Mucosa of descending colon (tissue), 3 donors: Measurements from ENCODE around the gene ORAI3. TPM values are rescaled to one million over a fixed set of nuclear protein-coding genes. Genes with fewer than 3 reads are reported as not detected.

ENCODE experiments used
- ATAC-seq: fragments of 200-7000 bp; cut with Tn5 transposase; one replicate; pipeline ENCODE4 v1.9.1; 2020; ENCODE audit warnings: mild to moderate bottlenecking, moderate library complexity
- DNase-seq, 3 donors: peaks; one replicate each; pipeline ENCODE4 v3.0.0-alpha.2; 2020
- H3K36me3 ChIP-seq: fragments of 200-600 bp; one replicate; pipeline ENCODE4 v1.8.0; 2021; ENCODE audit warnings: low read depth, mild to moderate bottlenecking
- H3K4me1 ChIP-seq: fragments of 200-600 bp; one replicate; pipeline ENCODE4 v1.8.0; 2021; ENCODE audit warnings: low read depth, mild to moderate bottlenecking
- H3K4me3 ChIP-seq: fragments of 200-600 bp; one replicate; pipeline ENCODE4 v1.8.0; 2021; ENCODE audit warnings: mild to moderate bottlenecking
- H3K9me3 ChIP-seq: fragments of 200-600 bp; one replicate; pipeline ENCODE4 v1.8.0; 2021; ENCODE audit warnings: mild to moderate bottlenecking
- intact Hi-C, 2 donors: fragments of 100-400 bp; cut with DNase I in 1 of 2; cut with micrococcal nuclease in 1 of 2; formaldehyde crosslinking; loops; one replicate each; pipeline versions ENCODE4 v1.11.0 to v1.11.1; 2022; cut with DNase I, micrococcal nuclease
- total RNA-seq, 3 donors: library from RNA; stranded (reverse); fragmentation: NEBNext Ultra II Directional in 2 of 3; extraction: Animal tissue kit (Norgen Biotek cat#: 25700) in 2 of 3; gene quantifications; one replicate each; pipeline versions ENCODE4 v1.2.1 to v1.2.4, GENCODE V29; 2021 to 2023
- TF ChIP-seq, protein P1 (sequence below): fragments of 200-600 bp; IDR thresholded peaks from one replicate; pipeline ENCODE4 v1.8.0; 2022; ENCODE audit warnings: antibody characterized with exemption, mild to moderate bottlenecking
- donor health status: DM: no; HTN: no; CAD: no; lungs with moderate emphysema.
- donor health status: DM: no; HTN: no; CAD: no.
- donor health status: DM: no; HTN: yes; CAD: no.

Gene ORAI3
- total RNA-seq, 3 donors from 2014 or later = 14.6 to 24.6 (median 15.4) TPM

DNA sequence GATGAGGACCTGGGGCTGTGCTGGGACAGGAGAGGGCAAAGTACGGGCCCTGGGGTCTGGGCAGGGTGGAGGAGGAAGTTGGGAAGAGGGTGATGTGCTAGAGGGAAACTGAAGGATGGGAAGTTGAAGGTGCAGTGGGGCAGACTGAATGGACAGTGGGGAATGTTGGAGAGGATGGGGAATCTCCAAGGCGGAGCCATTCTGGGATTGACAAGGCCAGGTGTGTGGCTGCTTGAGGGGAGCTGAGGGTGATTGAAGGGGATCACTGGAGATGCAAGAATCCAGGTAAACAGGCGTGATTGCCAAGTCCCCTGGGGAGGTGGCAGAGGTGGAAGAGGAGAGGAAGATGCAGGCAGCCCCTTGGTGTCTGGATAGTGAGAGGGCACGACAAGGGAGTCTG lies 27.6 kb downstream of the ORAI3 start:
- peak; percentile 47 for ATAC-seq
- intact Hi-C loops = no loop called here

DNA sequence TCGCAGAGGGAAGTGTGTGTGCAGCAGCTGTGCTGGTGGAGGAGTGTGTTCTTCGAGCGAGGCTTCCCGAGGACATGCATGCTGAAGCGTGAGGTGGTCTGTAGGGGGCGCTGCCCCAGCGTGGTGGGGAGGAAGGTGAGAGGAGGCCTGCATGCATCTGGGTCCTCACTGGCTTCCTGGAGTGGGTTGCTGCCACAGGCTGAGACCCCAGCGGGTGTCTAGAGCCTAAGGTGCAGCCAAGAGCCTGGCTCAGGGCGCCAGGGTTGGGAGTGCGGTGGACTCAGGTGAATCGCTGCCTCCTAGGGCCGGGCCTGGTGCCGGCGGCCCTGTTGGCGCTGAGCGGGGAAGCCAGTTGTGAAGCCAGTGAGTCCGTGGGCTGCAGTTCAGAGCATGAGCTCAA lies 28.6 kb downstream of the ORAI3 start:
- ATAC-seq (no peak), DNase-seq (no peak)
- H3K4me3 ChIP-seq = no peak overlapping the region
- H3K36me3 ChIP-seq = peaks cover 4% of the 10 kb centered on the region
- H3K9me3 ChIP-seq = no peaks in the 10 kb centered on the region
- intact Hi-C loops = no loop called here
- H3K4me1 ChIP-seq = no peaks in the 10 kb centered on the region
- TF ChIP-seq, protein P1, sequence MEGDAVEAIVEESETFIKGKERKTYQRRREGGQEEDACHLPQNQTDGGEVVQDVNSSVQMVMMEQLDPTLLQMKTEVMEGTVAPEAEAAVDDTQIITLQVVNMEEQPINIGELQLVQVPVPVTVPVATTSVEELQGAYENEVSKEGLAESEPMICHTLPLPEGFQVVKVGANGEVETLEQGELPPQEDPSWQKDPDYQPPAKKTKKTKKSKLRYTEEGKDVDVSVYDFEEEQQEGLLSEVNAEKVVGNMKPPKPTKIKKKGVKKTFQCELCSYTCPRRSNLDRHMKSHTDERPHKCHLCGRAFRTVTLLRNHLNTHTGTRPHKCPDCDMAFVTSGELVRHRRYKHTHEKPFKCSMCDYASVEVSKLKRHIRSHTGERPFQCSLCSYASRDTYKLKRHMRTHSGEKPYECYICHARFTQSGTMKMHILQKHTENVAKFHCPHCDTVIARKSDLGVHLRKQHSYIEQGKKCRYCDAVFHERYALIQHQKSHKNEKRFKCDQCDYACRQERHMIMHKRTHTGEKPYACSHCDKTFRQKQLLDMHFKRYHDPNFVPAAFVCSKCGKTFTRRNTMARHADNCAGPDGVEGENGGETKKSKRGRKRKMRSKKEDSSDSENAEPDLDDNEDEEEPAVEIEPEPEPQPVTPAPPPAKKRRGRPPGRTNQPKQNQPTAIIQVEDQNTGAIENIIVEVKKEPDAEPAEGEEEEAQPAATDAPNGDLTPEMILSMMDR = no peak

More for the DNA sequence above, 27.6 kb downstream of the ORAI3 start:
- no peak for DNase-seq
- TF ChIP-seq, protein P1 = no peak
- Histone ChIP-seq H3K4me1 (no peaks in the 10 kb centered on the region), H3K36me3 (peaks cover 4% of the 10 kb centered on the region), H3K4me3 (no peak overlapping the region), H3K9me3 (no peaks in the 10 kb centered on the region)

DNA sequence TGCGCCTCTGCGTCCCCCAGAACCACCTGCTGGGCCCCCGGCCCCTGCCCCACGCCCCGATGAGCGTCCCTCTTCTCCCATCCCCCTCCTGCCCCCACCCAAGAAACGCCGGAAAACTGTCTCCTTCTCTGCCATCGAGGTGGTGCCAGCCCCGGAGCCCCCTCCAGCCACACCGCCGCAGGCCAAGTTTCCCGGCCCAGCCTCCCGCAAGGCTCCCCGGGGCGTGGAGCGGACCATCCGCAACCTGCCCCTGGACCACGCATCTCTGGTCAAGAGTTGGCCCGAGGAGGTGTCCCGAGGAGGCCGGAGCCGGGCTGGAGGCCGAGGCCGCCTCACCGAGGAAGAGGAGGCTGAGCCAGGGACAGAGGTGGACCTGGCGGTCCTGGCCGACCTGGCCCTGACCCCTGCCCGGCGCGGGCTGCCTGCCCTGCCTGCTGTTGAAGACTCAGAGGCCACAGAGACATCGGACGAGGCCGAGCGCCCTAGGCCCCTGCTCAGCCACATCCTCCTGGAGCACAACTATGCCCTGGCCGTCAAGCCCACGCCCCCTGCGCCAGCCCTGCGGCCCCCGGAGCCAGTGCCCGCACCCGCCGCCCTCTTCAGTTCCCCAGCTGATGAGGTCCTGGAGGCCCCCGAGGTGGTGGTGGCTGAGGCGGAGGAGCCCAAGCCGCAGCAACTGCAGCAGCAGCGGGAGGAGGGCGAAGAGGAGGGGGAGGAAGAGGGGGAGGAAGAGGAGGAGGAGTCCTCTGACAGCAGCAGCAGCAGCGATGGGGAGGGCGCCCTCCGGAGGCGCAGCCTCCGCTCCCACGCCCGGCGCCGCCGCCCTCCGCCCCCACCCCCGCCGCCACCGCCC lies 30.5 kb downstream of the ORAI3 start:
- DNase-seq (no peak), ATAC-seq (no peak)
- Histone ChIP-seq H3K36me3 (no peaks in the 10 kb centered on the region), H3K9me3 (no peaks in the 10 kb centered on the region), H3K4me1 (no peaks in the 10 kb centered on the region), H3K4me3 (no peak overlapping the region)
- TF ChIP-seq, protein P1 = no peak
- intact Hi-C loops = loop anchor here (10.0 kb wide), 5 partner anchors 55 to 885 kb away; partner anchors contain the start of genes STX4 (in 1 of the 2), ZNF646 (in 1 of the 2), ZNF668 (in 1 of the 2) and ZNF843 (in 1 of the 2)

DNA sequence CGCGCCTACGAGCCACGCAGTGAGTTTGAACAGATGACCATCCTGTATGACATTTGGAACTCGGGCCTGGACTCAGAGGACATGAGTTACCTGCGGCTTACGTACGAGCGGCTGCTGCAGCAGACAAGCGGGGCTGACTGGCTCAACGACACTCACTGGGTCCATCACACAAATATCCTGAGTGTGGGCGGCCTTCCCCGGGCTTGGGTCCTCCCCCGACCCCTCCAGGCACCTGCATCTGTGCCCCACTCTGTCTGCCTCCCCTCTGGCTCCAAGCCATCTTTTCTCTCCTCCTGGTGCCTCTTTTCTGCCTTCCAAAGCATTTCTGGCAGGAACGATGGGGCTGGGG lies 31.1 kb downstream of the ORAI3 start:
- intact Hi-C loops = loop anchor here (10.0 kb wide), 5 partner anchors 55 to 885 kb away; partner anchors contain the start of genes STX4 (in 1 of the 2), ZNF646 (in 1 of the 2), ZNF668 (in 1 of the 2) and ZNF843 (in 1 of the 2)
- H3K4me1 ChIP-seq = no peaks in the 10 kb centered on the region
- TF ChIP-seq, protein P1 = no peak
- no peak overlapping the region for H3K4me3 ChIP-seq
- no peaks in the 10 kb centered on the region for H3K36me3 ChIP-seq
- H3K9me3 ChIP-seq = no peaks in the 10 kb centered on the region
- ATAC-seq (no peak), DNase-seq (no peak)

DNA sequence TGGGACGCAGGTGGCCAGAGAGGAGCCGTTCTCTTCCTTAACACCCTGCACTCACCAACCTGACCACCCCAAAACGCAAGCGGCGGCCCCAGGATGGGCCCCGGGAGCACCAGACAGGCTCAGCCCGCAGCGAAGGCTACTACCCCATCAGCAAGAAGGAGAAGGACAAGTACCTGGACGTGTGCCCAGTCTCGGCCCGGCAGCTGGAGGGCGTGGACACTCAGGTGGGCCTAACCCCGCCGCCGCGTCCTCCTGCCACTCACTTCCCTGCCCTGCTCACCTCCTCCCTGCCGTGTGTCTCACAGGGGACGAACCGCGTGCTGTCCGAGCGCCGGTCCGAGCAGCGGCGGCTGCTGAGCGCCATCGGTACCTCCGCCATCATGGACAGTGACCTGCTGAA lies 31.6 kb downstream of the ORAI3 start:
- ATAC-seq (no peak), DNase-seq (no peak)
- TF ChIP-seq, protein P1 = no peak
- Histone ChIP-seq H3K4me3 (no peak overlapping the region), H3K36me3 (no peaks in the 10 kb centered on the region), H3K9me3 (no peaks in the 10 kb centered on the region), H3K4me1 (no peaks in the 10 kb centered on the region)
- intact Hi-C loops = loop anchor here (10.0 kb wide), 5 partner anchors 54 to 884 kb away; partner anchors contain the start of genes STX4 (in 1 of the 2), ZNF646 (in 1 of the 2), ZNF668 (in 1 of the 2) and ZNF843 (in 1 of the 2)
